IMR-90 (cell line): ENCODE measurements around the gene TJP1. TPM values are rescaled to one million over a fixed set of nuclear protein-coding genes. Genes with fewer than 3 reads are reported as not detected.

ENCODE experiments used
- ATAC-seq: fragments of 200-7000 bp; cut with Tn5 transposase; 2 replicates; pipeline ENCODE4 v1.9.1; 2020; ENCODE audit warnings: low read depth, mild to moderate bottlenecking, moderate library complexity
- BruUV-seq: library from RNA; stranded (reverse); fragments of 400-500 nt; replicated peaks from 2 replicates; lab custom pipeline; 2021; lab: Mats Ljungman, UMichigan
- CTCF ChIA-PET: fragments of 300-600 bp; formaldehyde crosslinking; extraction: SDS; loops from one replicate; lab custom pipeline; 2021; ENCODE audit warnings: antibody characterized with exemption; lab: Yijun Ruan, JAX
- POLR2A ChIA-PET: fragments of 300-600 bp; sonication (Branson Sonifier 250); formaldehyde crosslinking; loops from one replicate; lab custom pipeline; 2022; ENCODE audit warnings: antibody characterized with exemption; ENCODE audit not compliant: unreplicated experiment; lab: Charles Lee
- DNase-seq: peaks from one replicate; pipeline ENCODE4 v3.0.0; 2013
- H2AFZ ChIP-seq: replicated peaks from 2 replicates; pipeline ENCODE3; 2013; ENCODE audit warnings: low read length, mild to moderate bottlenecking; ENCODE audit not compliant: poor library complexity
- H2AK5ac ChIP-seq: 2 replicates; pipeline ENCODE4 v1.6.1; 2013; ENCODE audit warnings: low read depth, low read length, inconsistent platforms
- H2AK9ac ChIP-seq: replicated peaks from 2 replicates; pipeline ENCODE3; 2013; ENCODE audit warnings: mild to moderate bottlenecking, low read depth, low read length, moderate library complexity; ENCODE audit not compliant: poor library complexity
- H2BK120ac ChIP-seq: 2 replicates; pipeline ENCODE4 v1.6.1; 2013; ENCODE audit warnings: low read depth, low read length, inconsistent platforms
- H2BK15ac ChIP-seq: 3 replicates; pipeline ENCODE4 v1.6.1; 2013; ENCODE audit warnings: low read depth, low read length, inconsistent platforms
- H2BK20ac ChIP-seq: 2 replicates; pipeline ENCODE4 v1.6.1; 2013; ENCODE audit warnings: low read depth, mild to moderate bottlenecking, inconsistent platforms, low read length, moderate library complexity
- H2BK5ac ChIP-seq: 2 replicates; pipeline ENCODE4 v1.6.1; 2013; ENCODE audit warnings: mild to moderate bottlenecking, low read depth, low read length, inconsistent platforms; ENCODE audit not compliant: poor library complexity, severe bottlenecking
- H3K14ac ChIP-seq: replicated peaks from 2 replicates; pipeline ENCODE4 v1.6.1; 2013; ENCODE audit warnings: low read depth, low read length, inconsistent platforms
- H3K18ac ChIP-seq: 2 replicates; pipeline ENCODE4 v1.6.1; 2013; ENCODE audit warnings: low read depth, low read length, control low read depth
- H3K23ac ChIP-seq: 2 replicates; pipeline ENCODE4 v1.6.1; 2013; ENCODE audit warnings: low read depth, low read length, inconsistent platforms
- H3K27ac ChIP-seq: 2 replicates; pipeline ENCODE4 v1.5.1; 2013; ENCODE audit warnings: mild to moderate bottlenecking, control low read depth, low read length; ENCODE audit not compliant: insufficient read depth
- H3K27me3 ChIP-seq: 2 replicates; pipeline ENCODE4 v1.6.1; 2013; ENCODE audit warnings: low read length; ENCODE audit not compliant: control insufficient read depth, insufficient read depth
- H3K36me3 ChIP-seq: 2 replicates; pipeline ENCODE4 v1.6.1; 2013; ENCODE audit warnings: low read length, mixed read lengths; ENCODE audit not compliant: control insufficient read depth, insufficient read depth
- H3K4ac ChIP-seq: 2 replicates; pipeline ENCODE4 v1.6.1; 2013; ENCODE audit warnings: low read depth, low read length, inconsistent platforms
- H3K4me1 ChIP-seq: 2 replicates; pipeline ENCODE4 v1.6.1; 2013; ENCODE audit warnings: low read length, mixed read lengths; ENCODE audit not compliant: control insufficient read depth, insufficient read depth
- H3K4me2 ChIP-seq: 2 replicates; pipeline ENCODE4 v1.6.1; 2013; ENCODE audit warnings: low read depth, mild to moderate bottlenecking, control low read depth, low read length, moderate library complexity
- H3K4me3 ChIP-seq: 2 replicates; pipeline ENCODE4 v1.5.1; 2013; ENCODE audit warnings: low read depth, mild to moderate bottlenecking, control low read depth, low read length, moderate library complexity; ENCODE audit not compliant: insufficient read depth
- H3K56ac ChIP-seq: 2 replicates; pipeline ENCODE4 v1.6.1; 2013; ENCODE audit warnings: low read length, inconsistent platforms; ENCODE audit not compliant: insufficient read depth; ENCODE audit errors: extremely low read depth
- H3K79me1 ChIP-seq, 2 experiments: 2 replicates each; pipeline ENCODE4 v1.6.1; 2013; ENCODE audit warnings: low read length in 2 of 2, inconsistent platforms in 1 of 2, low read depth in 1 of 2
- H3K9ac ChIP-seq: 2 replicates; pipeline ENCODE4 v1.6.1; 2013; ENCODE audit warnings: low read depth, low read length, control low read depth
- H3K9me1 ChIP-seq: 2 replicates; pipeline ENCODE4 v1.6.1; 2013; ENCODE audit warnings: low read length, inconsistent platforms; ENCODE audit not compliant: insufficient read depth
- H3K9me3 ChIP-seq: 2 replicates; pipeline ENCODE4 v1.6.1; 2013; ENCODE audit warnings: low read length; ENCODE audit not compliant: control insufficient read depth, insufficient read depth
- H4K20me1 ChIP-seq: 2 replicates; pipeline ENCODE4 v1.6.1; 2013; ENCODE audit warnings: low read length, inconsistent platforms; ENCODE audit not compliant: insufficient read depth
- H4K5ac ChIP-seq: 2 replicates; pipeline ENCODE4 v1.6.1; 2013; ENCODE audit warnings: mild to moderate bottlenecking, low read depth, low read length, control low read depth
- H4K8ac ChIP-seq, 2 experiments: 2 replicates each; pipeline ENCODE4 v1.6.1; 2013; ENCODE audit warnings: low read depth in 2 of 2, low read length in 2 of 2, control low read depth in 1 of 2, inconsistent platforms in 1 of 2
- H4K91ac ChIP-seq: 2 replicates; pipeline ENCODE4 v1.6.1; 2013; ENCODE audit warnings: low read depth, low read length, inconsistent platforms; ENCODE audit not compliant: insufficient read depth
- BHLHE40 ChIP-seq: fragments of 150-350 bp; IDR thresholded peaks from 2 replicates; pipeline ENCODE4 v1.6.1; 2016; ENCODE audit warnings: mild to moderate bottlenecking, low read depth, low read length
- CEBPB ChIP-seq: IDR thresholded peaks from 2 replicates; pipeline ENCODE4 v1.6.1; 2012; ENCODE audit warnings: low read depth, low read length, improper control_type of control experiment
- CTCF ChIP-seq: conservative IDR thresholded peaks from 2 replicates; pipeline ENCODE4 v1.5.1; 2012; ENCODE audit warnings: mild to moderate bottlenecking, low read depth, low read length, improper control_type of control experiment
- ELK1 ChIP-seq: fragments of 150-350 bp; IDR thresholded peaks from 2 replicates; pipeline ENCODE4 v1.6.1; 2016; ENCODE audit warnings: low read depth, mild to moderate bottlenecking, low read length, moderate library complexity, borderline replicate concordance
- FOS ChIP-seq: fragments of 150-350 bp; IDR thresholded peaks from 2 replicates; pipeline ENCODE4 v1.6.1; 2016; ENCODE audit warnings: low read depth, low read length
- MXI1 ChIP-seq: IDR thresholded peaks from 2 replicates; pipeline ENCODE4 v1.6.1; 2012; ENCODE audit warnings: low read depth, mild to moderate bottlenecking, low read length, moderate library complexity, borderline replicate concordance
- NFE2L2 ChIP-seq: fragments of 150-350 bp; IDR thresholded peaks from 2 replicates; pipeline ENCODE4 v1.6.1; 2016; ENCODE audit warnings: low read depth, mild to moderate bottlenecking, low read length
- POLR2A ChIP-seq: IDR thresholded peaks from 2 replicates; pipeline ENCODE4 v1.6.1; 2012; ENCODE audit warnings: mild to moderate bottlenecking, low read depth, low read length
- RAD21 ChIP-seq: IDR thresholded peaks from 2 replicates; pipeline ENCODE4 v1.6.1; 2012; ENCODE audit warnings: low read length, improper control_type of control experiment
- RCOR1 ChIP-seq: IDR thresholded peaks from 2 replicates; pipeline ENCODE4 v1.6.1; 2012; ENCODE audit warnings: mild to moderate bottlenecking, low read length, improper control_type of control experiment; ENCODE audit not compliant: insufficient replicate concordance
- RFX5 ChIP-seq: IDR thresholded peaks from 2 replicates; pipeline ENCODE4 v1.8.0; 2012; ENCODE audit warnings: low read depth, mild to moderate bottlenecking, low read length, moderate library complexity
- WGBS, 2 experiments: methylation state at CpG; one replicate each; pipeline versions ENCODE4 v1.1.5 to v1.1.7; 2013; ENCODE audit warnings: missing lambda C conversion rate in 2 of 2; ENCODE audit not compliant: insufficient read length in 1 of 2; ENCODE audit errors: extremely low coverage in 2 of 2; 5-methylcytosine and 5-hydroxymethylcytosine counted together
- dilution Hi-C: fragments of 300-500 bp; cut with HindIII; formaldehyde crosslinking; loops from one replicate; pipeline ENCODE4 v1.14.3; 2018; ENCODE audit warnings: low sequenced_read_pairs; ENCODE audit not compliant: unreplicated experiment
- in situ Hi-C: fragments of 300-500 bp; cut with MboI; formaldehyde crosslinking; loops from 3 replicates; pipeline ENCODE4 v1.14.3; 2019; ENCODE audit warnings: low sequenced_read_pairs, inconsistent platforms, mixed read lengths
- intact Hi-C: fragments of 100-400 bp; cut with micrococcal nuclease; formaldehyde crosslinking; loops from 2 replicates; pipeline ENCODE4 v1.10.0; 2022
- polyA plus RNA-seq, 3 experiments: library from polyadenylated mRNA; depleted of rRNA; stranded (reverse); fragments of >200 nt; gene quantifications; 2 replicates each; pipeline ENCODE4 v1.2.3, GENCODE V29; 2012; ENCODE audit warnings: low replicate concordance in 1 of 3
- total RNA-seq: library from RNA; depleted of rRNA; stranded (reverse); fragments of >200 nt; gene quantifications from 2 replicates; pipeline ENCODE4 v1.2.3, GENCODE V29; 2012

Gene TJP1
- total and polyA plus RNA-seq, 2 of the 4 experiments (the other 2 are of a cell fraction) = 42.2 to 43.4 TPM

- no peak for TF ChIP-seq FOS
- no peak for TF ChIP-seq RFX5
- TF ChIP-seq MXI1 = no peak
- TF ChIP-seq RAD21 = no peak
- TF ChIP-seq ELK1 = no peak
- TF ChIP-seq NFE2L2 = no peak
- TF ChIP-seq BHLHE40 = no peak
- TF ChIP-seq CTCF = no peak
- no peak for TF ChIP-seq RCOR1
- no peak for TF ChIP-seq CEBPB
- TF ChIP-seq POLR2A = no peak
- H2AK9ac ChIP-seq = no peak overlapping the region
- BruUV-seq = TSS peak; percentile 89
- H3K79me1 ChIP-seq = peaks cover 6 to 15% of the 10 kb centered on the region in 2 experiments; a peak in 2 of 4 replicates
- H3K9me3 ChIP-seq = no peaks in the 10 kb centered on the region
- ChIA-PET POLR2A (interaction anchor here (0.6 kb wide), 1 partner anchor 17 kb away, joined by 4 read pairs; no protein-coding TSS in a partner anchor), CTCF (no interaction called here)
- H3K27ac ChIP-seq = no peak overlapping the region
- no peak overlapping the region for H3K4ac ChIP-seq
- no peak overlapping the region for H3K56ac ChIP-seq
- H4K91ac ChIP-seq = no peak overlapping the region
- H3K4me2 ChIP-seq = no peak overlapping the region
- no peak overlapping the region for H2BK120ac ChIP-seq
- no peak overlapping the region for H2BK20ac ChIP-seq
- DNase-seq (no peak), ATAC-seq (no peak)
- intact Hi-C loops = no loop called here
- no peaks in the 10 kb centered on the region for H3K4me1 ChIP-seq
- no peak overlapping the region for H2AK5ac ChIP-seq
- no CpG with 5 or more reads among the region's 3 CpGs for WGBS, 2 experiments
- no peak overlapping the region for H3K9ac ChIP-seq
- H4K20me1 ChIP-seq = no peaks in the 10 kb centered on the region; the same call in 1 of the 2 replicates
- dilution Hi-C loops = no loop called here
- H3K27me3 ChIP-seq = no peaks in the 10 kb centered on the region
- H3K4me3 ChIP-seq = no peak overlapping the region
- H2AFZ ChIP-seq = no peak overlapping the region
- peaks cover 10% of the 10 kb centered on the region for H3K9me1 ChIP-seq
- H4K8ac ChIP-seq = no peak overlapping the region
- no peak overlapping the region for H3K14ac ChIP-seq
- no peak overlapping the region for H3K18ac ChIP-seq
- no peak overlapping the region for H2BK15ac ChIP-seq
- H4K5ac ChIP-seq = no peak overlapping the region
- peaks cover 26% of the 10 kb centered on the region for H3K36me3 ChIP-seq
- H2BK5ac ChIP-seq = no peak overlapping the region
- in situ Hi-C loops = no loop called here
- no peak overlapping the region for H3K23ac ChIP-seq
Measured at GRCh38 chr15:29700296-29700695, 122.0 kb downstream of the TJP1 start.
